ENCODE measurements around the gene SPEM2. TPM values are rescaled to one million over a fixed set of nuclear protein-coding genes. Genes with fewer than 3 reads are reported as not detected.

SPEM2 gene
- total RNA-seq, 1 experiment from 2014 or later = not detected

DNA sequence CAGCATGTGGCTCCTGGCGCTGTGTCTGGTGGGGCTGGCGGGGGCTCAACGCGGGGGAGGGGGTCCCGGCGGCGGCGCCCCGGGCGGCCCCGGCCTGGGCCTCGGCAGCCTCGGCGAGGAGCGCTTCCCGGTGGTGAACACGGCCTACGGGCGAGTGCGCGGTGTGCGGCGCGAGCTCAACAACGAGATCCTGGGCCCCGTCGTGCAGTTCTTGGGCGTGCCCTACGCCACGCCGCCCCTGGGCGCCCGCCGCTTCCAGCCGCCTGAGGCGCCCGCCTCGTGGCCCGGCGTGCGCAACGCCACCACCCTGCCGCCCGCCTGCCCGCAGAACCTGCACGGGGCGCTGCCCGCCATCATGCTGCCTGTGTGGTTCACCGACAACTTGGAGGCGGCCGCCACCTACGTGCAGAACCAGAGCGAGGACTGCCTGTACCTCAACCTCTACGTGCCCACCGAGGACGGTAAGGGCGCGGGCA lies 17.1 kb upstream of the SPEM2 start:
- no peak for TF ChIP-seq CBX3 (IDR thresholded peaks at IDR 0.05; ENCODE audit: low read depth)
- TF ChIP-seq FOSL1 (IDR thresholded peaks at IDR 0.05; ENCODE audit: low read depth) = no peak
- TF ChIP-seq, protein P1, sequence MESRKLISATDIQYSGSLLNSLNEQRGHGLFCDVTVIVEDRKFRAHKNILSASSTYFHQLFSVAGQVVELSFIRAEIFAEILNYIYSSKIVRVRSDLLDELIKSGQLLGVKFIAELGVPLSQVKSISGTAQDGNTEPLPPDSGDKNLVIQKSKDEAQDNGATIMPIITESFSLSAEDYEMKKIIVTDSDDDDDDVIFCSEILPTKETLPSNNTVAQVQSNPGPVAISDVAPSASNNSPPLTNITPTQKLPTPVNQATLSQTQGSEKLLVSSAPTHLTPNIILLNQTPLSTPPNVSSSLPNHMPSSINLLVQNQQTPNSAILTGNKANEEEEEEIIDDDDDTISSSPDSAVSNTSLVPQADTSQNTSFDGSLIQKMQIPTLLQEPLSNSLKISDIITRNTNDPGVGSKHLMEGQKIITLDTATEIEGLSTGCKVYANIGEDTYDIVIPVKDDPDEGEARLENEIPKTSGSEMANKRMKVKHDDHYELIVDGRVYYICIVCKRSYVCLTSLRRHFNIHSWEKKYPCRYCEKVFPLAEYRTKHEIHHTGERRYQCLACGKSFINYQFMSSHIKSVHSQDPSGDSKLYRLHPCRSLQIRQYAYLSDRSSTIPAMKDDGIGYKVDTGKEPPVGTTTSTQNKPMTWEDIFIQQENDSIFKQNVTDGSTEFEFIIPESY (IDR thresholded peaks at IDR 0.05; ENCODE audit: extremely low read depth, insufficient replicate concordance, low read length) = no peak
- TF ChIP-seq POLR2AphosphoS5 (IDR thresholded peaks at IDR 0.05; ENCODE audit: low read depth, low read length) = no peak
- TF ChIP-seq SIN3A (IDR thresholded peaks at IDR 0.05; ENCODE audit: low read depth) = no peak
- TF ChIP-seq EGR1 (IDR thresholded peaks at IDR 0.05; ENCODE audit: low read depth) = no peak
- TF ChIP-seq ZNF274 (IDR thresholded peaks at IDR 0.05; ENCODE audit: low read depth, low read length) = no peak
- TF ChIP-seq JUND (IDR thresholded peaks at IDR 0.05) = no peak
- TF ChIP-seq ELF1 (IDR thresholded peaks at IDR 0.05; ENCODE audit: borderline replicate concordance, low read depth) = no peak
- TF ChIP-seq, protein P2, sequence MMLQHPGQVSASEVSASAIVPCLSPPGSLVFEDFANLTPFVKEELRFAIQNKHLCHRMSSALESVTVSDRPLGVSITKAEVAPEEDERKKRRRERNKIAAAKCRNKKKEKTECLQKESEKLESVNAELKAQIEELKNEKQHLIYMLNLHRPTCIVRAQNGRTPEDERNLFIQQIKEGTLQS (IDR thresholded peaks at IDR 0.05) = no peak
- Histone ChIP-seq H3K79me2 (ENCODE audit: insufficient read depth, low read length) (peaks cover 2% of the 10 kb centered on the region; the same call in 1 of the 2 replicates), H3K9ac (ENCODE audit: low read length) (no peak overlapping the region), H3K9me3 (ENCODE audit: control insufficient read depth in 1 of 2, insufficient read depth in 1 of 2, low read depth in 1 of 2, low read length in 2 of 2) (no peaks in the 10 kb centered on the region), H3K9me2 (ENCODE audit: insufficient read depth) (no peaks in the 10 kb centered on the region), H3K27me3 (ENCODE audit: insufficient read depth, low read length) (no peaks in the 10 kb centered on the region), H4K20me1 (ENCODE audit: insufficient read depth) (no peaks in the 10 kb centered on the region), H3K4me2 (ENCODE audit: low read length) (no peak overlapping the region), H3K27ac (ENCODE audit: low read depth, low read length) (no peak overlapping the region), H3K36me3 (ENCODE audit: control insufficient read depth in 1 of 2, insufficient read depth in 2 of 2, low read length in 2 of 2) (peaks cover 0 to 6% of the 10 kb centered on the region in 2 experiments; a peak in 1 of 4 replicates), H3K4me3 (replicated peaks in 1 of 2; ENCODE audit: low read depth in 1 of 2, low read length in 2 of 2) (no peak overlapping the region), H3K4me1 (ENCODE audit: control insufficient read depth in 1 of 2, insufficient read depth in 2 of 2, low read length in 2 of 2) (peaks cover 8 to 14% of the 10 kb centered on the region in 2 experiments; a peak in 3 of 4 replicates), H2AFZ (ENCODE audit: low read depth, low read length, poor library complexity, severe bottlenecking) (no peak overlapping the region)
- ChIA-PET RAD21 (ENCODE audit: low non-redundant PET in 1 of 2, low total read pairs in 2 of 2, uncharacterized antibody in 2 of 2, unreplicated experiment in 2 of 2) (no interaction called here), POLR2A (no interaction called here), CTCF (no interaction called here)
- ATAC-seq (no peak), DNase-seq (ENCODE audit: low read depth, low spot score) (no peak)
- no TSS peak for BruUV-seq (replicated peaks)
- intact Hi-C loops (cut with micrococcal nuclease) = no loop called here

Measured in HCT116 (cell line).